HL-60 (cell line): Measurements from ENCODE around the gene EEF2KMT.
"Not testable (repeated sequence)": the region's sequence is repeated elsewhere in the genome, so short reads cannot be mapped to it uniquely, and the experiment has no call there.

ENCODE experiments used
- DNase-seq, 2 experiments: peaks; one replicate each; pipeline ENCODE4 v3.0.0-alpha.2; 2010 to 2020; ENCODE audit warnings: low read depth in 1 of 2, low spot score in 1 of 2
- H3K27ac ChIP-seq: fragments of 250-450 bp; sonication (Bioruptor Pico); replicated peaks from 2 replicates; pipeline ENCODE4 v1.5.1; 2020; ENCODE audit warnings: mild to moderate bottlenecking, moderate library complexity
- H3K27me3 ChIP-seq: fragments of 250-450 bp; sonication (Bioruptor Pico); 2 replicates; pipeline ENCODE4 v1.5.1; 2021; ENCODE audit warnings: mild to moderate bottlenecking, moderate library complexity; ENCODE audit not compliant: insufficient read depth, poor library complexity, severe bottlenecking
- H3K4me3 ChIP-seq: replicated peaks from 2 replicates; pipeline ENCODE4 v1.5.1; 2011; ENCODE audit warnings: mild to moderate bottlenecking, control low read depth, low read length; ENCODE audit not compliant: insufficient read depth
- CTCF ChIP-seq: IDR thresholded peaks from one replicate; pipeline ENCODE4 v1.5.1; 2011; ENCODE audit warnings: low read length, control low read depth, inconsistent platforms; ENCODE audit not compliant: insufficient read depth
- GABPA ChIP-seq: IDR thresholded peaks from 2 replicates; pipeline ENCODE4 v1.6.1; 2012; ENCODE audit warnings: low read depth
- POLR2AphosphoS5 ChIP-seq: IDR thresholded peaks from 2 replicates; pipeline ENCODE4 v1.6.1; 2012; ENCODE audit warnings: low read depth
- SPI1 ChIP-seq: IDR thresholded peaks from 2 replicates; pipeline ENCODE4 v1.6.1; 2012; ENCODE audit warnings: low read depth, mild to moderate bottlenecking, borderline replicate concordance
- TF ChIP-seq, protein P1 (sequence below): IDR thresholded peaks from 2 replicates; pipeline ENCODE4 v1.6.1; 2012; ENCODE audit warnings: low read depth; ENCODE audit not compliant: insufficient replicate concordance

Gene EEF2KMT

GRCh38 chr16:5080996-5081395, 16.6 kb downstream of the EEF2KMT start:
- not testable (repeated sequence) for DNase-seq, H3K27ac ChIP-seq, H3K27me3 ChIP-seq, H3K4me3 ChIP-seq

GRCh38 chr16:5080461-5080860, 17.1 kb downstream of the EEF2KMT start:
- not testable (repeated sequence) for H3K27me3 ChIP-seq, DNase-seq, H3K4me3 ChIP-seq, H3K27ac ChIP-seq

DNA sequence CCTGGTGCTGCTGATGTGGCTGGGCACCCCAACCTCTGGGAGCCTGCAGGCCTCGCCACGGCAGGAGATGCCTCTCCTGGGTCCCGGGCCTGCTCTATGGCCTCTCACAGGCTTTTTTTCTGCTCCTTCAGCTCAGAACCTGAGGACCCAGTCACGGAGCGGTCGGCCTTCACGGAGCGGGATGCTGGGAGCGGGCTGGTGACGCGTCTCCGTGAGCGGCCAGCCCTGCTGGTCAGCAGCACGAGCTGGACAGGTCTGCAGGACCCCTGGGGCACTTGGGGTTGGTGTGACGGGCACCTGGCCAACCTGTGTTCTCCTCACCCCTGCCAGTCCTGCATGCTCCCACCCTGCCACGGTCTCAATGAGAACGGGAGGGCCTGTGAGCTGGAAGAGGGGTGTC, 19.0 kb downstream of the EEF2KMT start:
- Histone ChIP-seq H3K27me3 (no peaks in the 10 kb centered on the region), H3K27ac (no peak overlapping the region), H3K4me3 (no peak overlapping the region)
- no peak for DNase-seq
- TF ChIP-seq CTCF (no peak), POLR2AphosphoS5 (no peak), SPI1 (no peak), GABPA (no peak)
- TF ChIP-seq, protein P1, sequence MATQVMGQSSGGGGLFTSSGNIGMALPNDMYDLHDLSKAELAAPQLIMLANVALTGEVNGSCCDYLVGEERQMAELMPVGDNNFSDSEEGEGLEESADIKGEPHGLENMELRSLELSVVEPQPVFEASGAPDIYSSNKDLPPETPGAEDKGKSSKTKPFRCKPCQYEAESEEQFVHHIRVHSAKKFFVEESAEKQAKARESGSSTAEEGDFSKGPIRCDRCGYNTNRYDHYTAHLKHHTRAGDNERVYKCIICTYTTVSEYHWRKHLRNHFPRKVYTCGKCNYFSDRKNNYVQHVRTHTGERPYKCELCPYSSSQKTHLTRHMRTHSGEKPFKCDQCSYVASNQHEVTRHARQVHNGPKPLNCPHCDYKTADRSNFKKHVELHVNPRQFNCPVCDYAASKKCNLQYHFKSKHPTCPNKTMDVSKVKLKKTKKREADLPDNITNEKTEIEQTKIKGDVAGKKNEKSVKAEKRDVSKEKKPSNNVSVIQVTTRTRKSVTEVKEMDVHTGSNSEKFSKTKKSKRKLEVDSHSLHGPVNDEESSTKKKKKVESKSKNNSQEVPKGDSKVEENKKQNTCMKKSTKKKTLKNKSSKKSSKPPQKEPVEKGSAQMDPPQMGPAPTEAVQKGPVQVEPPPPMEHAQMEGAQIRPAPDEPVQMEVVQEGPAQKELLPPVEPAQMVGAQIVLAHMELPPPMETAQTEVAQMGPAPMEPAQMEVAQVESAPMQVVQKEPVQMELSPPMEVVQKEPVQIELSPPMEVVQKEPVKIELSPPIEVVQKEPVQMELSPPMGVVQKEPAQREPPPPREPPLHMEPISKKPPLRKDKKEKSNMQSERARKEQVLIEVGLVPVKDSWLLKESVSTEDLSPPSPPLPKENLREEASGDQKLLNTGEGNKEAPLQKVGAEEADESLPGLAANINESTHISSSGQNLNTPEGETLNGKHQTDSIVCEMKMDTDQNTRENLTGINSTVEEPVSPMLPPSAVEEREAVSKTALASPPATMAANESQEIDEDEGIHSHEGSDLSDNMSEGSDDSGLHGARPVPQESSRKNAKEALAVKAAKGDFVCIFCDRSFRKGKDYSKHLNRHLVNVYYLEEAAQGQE, result no peak

- Histone ChIP-seq H3K4me3 (no peak overlapping the region), H3K27ac (no peak overlapping the region), H3K27me3 (no peaks in the 10 kb centered on the region)
- TF ChIP-seq GABPA, result no peak
- no peak for TF ChIP-seq SPI1
- TF ChIP-seq CTCF, result no peak
- TF ChIP-seq POLR2AphosphoS5, result no peak
- TF ChIP-seq, protein P1, result no peak
- no peak for DNase-seq
Measured at GRCh38 chr16:5077304-5077703, 20.3 kb downstream of the EEF2KMT start.

DNA sequence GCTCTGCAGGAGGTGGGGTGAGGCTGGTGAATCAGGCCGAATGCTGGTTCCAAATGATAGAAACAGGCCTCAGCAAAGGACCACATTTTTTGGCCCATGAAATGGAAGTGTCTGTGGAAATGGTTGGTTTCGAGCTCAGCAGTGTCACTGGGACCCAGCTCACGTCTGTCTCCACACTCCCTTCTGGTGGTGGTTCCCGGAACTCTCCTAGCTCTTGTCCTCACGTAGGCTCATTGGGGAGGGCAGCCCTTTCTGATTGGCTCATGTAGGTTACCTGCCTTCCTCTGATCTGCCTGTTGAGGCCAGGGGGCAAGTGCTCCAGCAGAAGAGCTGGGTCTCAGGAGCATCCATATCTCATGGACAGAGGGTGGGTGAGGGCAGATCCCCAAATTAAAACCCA, 22.0 kb downstream of the EEF2KMT start:
- H3K27me3 ChIP-seq, result no peaks in the 10 kb centered on the region
- H3K27ac ChIP-seq, result no peak overlapping the region
- no peak for DNase-seq
- TF ChIP-seq SPI1 (no peak), POLR2AphosphoS5 (no peak)
- H3K4me3 ChIP-seq, result no peak overlapping the region

- H3K27me3 ChIP-seq, DNase-seq, H3K4me3 ChIP-seq, H3K27ac ChIP-seq: not testable (repeated sequence)
Measured at GRCh38 chr16:5073771-5074170, 23.8 kb downstream of the EEF2KMT start.
